A673 (cell line): ENCODE results near the gene FOXE3.

Source experiments
- CTCF ChIP-seq: fragments of 300-800, 200-600 bp; sonication (generic); conservative IDR thresholded peaks from 2 replicates; pipeline ENCODE4 v1.5.1; 2017; ENCODE audit warnings: low read depth, mild to moderate bottlenecking, antibody characterized with exemption, low read length, moderate library complexity, mixed read lengths
- EZH2 ChIP-seq: fragments of 200-600 bp; sonication (generic); IDR thresholded peaks from 2 replicates; pipeline ENCODE4 v1.6.1; 2017; ENCODE audit warnings: borderline replicate concordance, low read depth, mild to moderate bottlenecking, mixed read lengths, antibody characterized with exemption, low read length; ENCODE audit not compliant: poor library complexity, severe bottlenecking

GRCh38 chr1:47435506-47436303, 19.6 kb downstream of the FOXE3 start:
- TF ChIP-seq CTCF (no peak), EZH2 (no peak)
